K562 (cell line): Measurements from ENCODE around the gene GLCCI1. TPM values are rescaled to one million over a fixed set of nuclear protein-coding genes. Genes with fewer than 3 reads are reported as not detected.

Experiments used
- ATAC-seq: fragments of 200-7000 bp; cut with Tn5 transposase; 3 replicates; pipeline ENCODE4 v1.9.1; 2020; ENCODE audit warnings: moderate library complexity
- BruUV-seq: library from RNA; stranded (reverse); fragments of 400-500 nt; replicated peaks from 2 replicates; lab custom pipeline; 2021; lab: Mats Ljungman, UMichigan
- CTCF ChIA-PET: fragments of 300-600 bp; formaldehyde crosslinking; extraction: SDS; loops from one replicate; lab custom pipeline; 2021; ENCODE audit warnings: low intra/inter-chr PET ratio; lab: Yijun Ruan, JAX
- POLR2A ChIA-PET: fragments of 300-600, 350-650 bp; sonication (Branson Sonifier 250); formaldehyde crosslinking; extraction: SDS; loops from one replicate; lab custom pipeline; 2021; ENCODE audit warnings: antibody characterized with exemption, inconsistent platforms; lab: Yijun Ruan, JAX
- DNase-seq, 4 experiments: peaks; one replicate each; pipeline versions ENCODE4 v3.0.0 to v3.0.0-alpha.2; 2011 to 2018; ENCODE audit warnings: low spot score in 3 of 4, mixed read lengths in 3 of 4; ENCODE audit errors: extremely low read depth in 1 of 4
- FAIRE-seq: peaks from 2 replicates; lab custom pipeline; 2011; peaks lifted over from hg19 to GRCh38; lab: Jason Lieb, UNC
- H2AFZ ChIP-seq: 2 replicates; pipeline ENCODE4 v1.6.0; 2011; ENCODE audit warnings: low read depth, low read length, control low read depth, inconsistent platforms
- H3K27ac ChIP-seq: fragments of 200-600 bp; 3 replicates; pipeline ENCODE4 v1.8.0; 2011; ENCODE audit warnings: low read depth, mild to moderate bottlenecking, control low read depth, inconsistent platforms, low read length, moderate library complexity, mixed read lengths; ENCODE audit errors: extremely low read depth
- H3K27me3 ChIP-seq, 2 experiments: fragments of 300-600 bp in 1 of 2; 2 replicates in 1 of 2; 3 replicates in 1 of 2; pipeline versions ENCODE4 v1.6.0 to v1.8.0; 2011; ENCODE audit warnings: inconsistent platforms in 2 of 2, low read length in 2 of 2, mild to moderate bottlenecking in 1 of 2, mixed read lengths in 1 of 2, moderate library complexity in 1 of 2; ENCODE audit not compliant: control insufficient read depth in 2 of 2, insufficient read depth in 2 of 2
- H3K36me3 ChIP-seq: fragments of 300-600 bp; 3 replicates; pipeline ENCODE4 v1.8.0; 2011; ENCODE audit warnings: mild to moderate bottlenecking, low read length, inconsistent platforms; ENCODE audit not compliant: control insufficient read depth, insufficient read depth
- H3K4me1 ChIP-seq, 2 experiments: fragments of 200-600 bp in 1 of 2; replicated peaks in 1 of 2; 2 replicates in 1 of 2; 3 replicates in 1 of 2; pipeline versions ENCODE4 v1.5.1 to v1.8.0; 2011; ENCODE audit warnings: inconsistent platforms in 2 of 2, low read length in 2 of 2, mild to moderate bottlenecking in 1 of 2, mixed read lengths in 1 of 2, moderate library complexity in 1 of 2; ENCODE audit not compliant: control insufficient read depth in 2 of 2, insufficient read depth in 2 of 2
- H3K4me2 ChIP-seq: 2 replicates; pipeline ENCODE4 v1.6.1; 2011; ENCODE audit warnings: low read length, control low read depth, inconsistent platforms, mixed read lengths; ENCODE audit not compliant: insufficient read depth
- H3K4me3 ChIP-seq: fragments of 200-600 bp; sonication (generic), shearing (Covaris generic); 2 replicates; pipeline ENCODE4 v1.5.1; 2016; ENCODE audit warnings: control low read depth, inconsistent platforms
- H3K79me2 ChIP-seq: fragments of 200-600 bp; 3 replicates; pipeline ENCODE4 v1.8.0; 2011; ENCODE audit warnings: low read length, inconsistent platforms; ENCODE audit not compliant: control insufficient read depth, insufficient read depth
- H3K9ac ChIP-seq, 2 experiments: 2 replicates each; pipeline versions ENCODE4 v1.6.0 to v1.6.1; 2011; ENCODE audit warnings: low read depth in 2 of 2, low read length in 2 of 2, control low read depth in 1 of 2, inconsistent platforms in 1 of 2, mild to moderate bottlenecking in 1 of 2, mixed read lengths in 1 of 2; ENCODE audit not compliant: insufficient read depth in 1 of 2
- H3K9me1 ChIP-seq: one replicate; pipeline ENCODE4 v1.6.0; 2011; ENCODE audit warnings: inconsistent platforms, mild to moderate bottlenecking, low read length, moderate library complexity; ENCODE audit not compliant: control insufficient read depth, insufficient read depth
- H3K9me3 ChIP-seq: replicated peaks from 2 replicates; pipeline ENCODE4 v1.5.1; 2011; ENCODE audit warnings: low read depth, low read length, inconsistent platforms; ENCODE audit not compliant: control insufficient read depth, insufficient read depth
- H4K20me1 ChIP-seq: replicated peaks from 2 replicates; pipeline ENCODE4 v1.6.1; 2011; ENCODE audit warnings: low read length, inconsistent platforms, mixed read lengths; ENCODE audit not compliant: control insufficient read depth, insufficient read depth
- CEBPG ChIP-seq, 3 experiments: fragments of 200-800 bp in 1 of 3; sonication (Bioruptor generic) in 1 of 3; sonication (generic) in 1 of 3; formaldehyde crosslinking in 1 of 3; IDR thresholded peaks in 2 of 3; conservative IDR thresholded peaks in 1 of 3; 2 replicates each; pipeline versions ENCODE4 v1.6.1 to v1.8.0; 2016 to 2022; ENCODE audit warnings: missing compliant biosample characterization in 2 of 3, missing genetic modification characterization in 2 of 3, mild to moderate bottlenecking in 1 of 3, missing genetic modification reagents in 1 of 3
- TGIF2 ChIP-seq: sonication (generic); formaldehyde crosslinking; IDR thresholded peaks from 2 replicates; pipeline ENCODE4 v1.8.1; 2022; ENCODE audit warnings: mild to moderate bottlenecking, missing genetic modification reagents, moderate library complexity
- in situ Hi-C: fragments of 300-500 bp; cut with MboI; formaldehyde crosslinking; loops from 4 replicates; pipeline ENCODE4 v1.15.0; 2018; ENCODE audit warnings: inconsistent platforms, mixed read lengths
- intact Hi-C: fragments of 100-400 bp; cut with micrococcal nuclease; formaldehyde crosslinking; loops from 2 replicates; pipeline ENCODE4 v1.14.2; 2022
- polyA plus RNA-seq, 8 experiments: library from polyadenylated mRNA; depleted of rRNA in 4 of 8; stranded (reverse) in 5 of 8; unstranded in 3 of 8; fragments of >200 nt; fragmentation: Nextera tagmentation in 2 of 8; fragmentation: Illumina TruSeq in 1 of 8; extraction: Ambion mirVana in 2 of 8; extraction: Trizol in 1 of 8; gene quantifications; 2 replicates each; pipeline versions ENCODE4 v1.2.1 to v1.2.3, GENCODE V29; 2011 to 2014; ENCODE audit warnings: inconsistent platforms in 1 of 8, missing spikeins in 1 of 8
- total RNA-seq, 7 experiments: library from RNA; depleted of rRNA in 6 of 7; stranded (reverse); fragments of >200 nt in 6 of 7; fragmentation: Illumina TruSeq in 2 of 7; extraction: Trizol in 2 of 7; gene quantifications; 2 replicates each; pipeline versions ENCODE4 v1.2.1 to v1.2.3, GENCODE V29; 2011 to 2021; ENCODE audit warnings: low replicate concordance in 1 of 7
- TF ChIP-seq, protein P1 (sequence below): fragments of 250-450 bp; sonication (Bioruptor Pico); IDR thresholded peaks from 2 replicates; pipeline ENCODE4 v1.5.0; 2020; ENCODE audit warnings: mild to moderate bottlenecking, borderline replicate concordance

The GLCCI1 gene
- total and polyA plus RNA-seq, 9 of the 15 experiments (the other 6 are each of a cell fraction or from before 2014, with no cell fraction given): 2.7 to 11.9 (median 7.2) TPM

GRCh38 chr7:7921830-7922229, 46.8 kb upstream of the GLCCI1 start:
- no peaks in the 10 kb centered on the region for H3K79me2 ChIP-seq
- CTCF ChIA-PET: no interaction called here
- FAIRE-seq (no peak), DNase-seq (no peak), ATAC-seq (no peak)
- in situ Hi-C loops: no loop called here
- H3K27ac ChIP-seq: no peak overlapping the region
- H3K27me3 ChIP-seq: no peaks in the 10 kb centered on the region
- no peak overlapping the region for H2AFZ ChIP-seq
- no peaks in the 10 kb centered on the region for H3K9me1 ChIP-seq
- no peaks in the 10 kb centered on the region for H4K20me1 ChIP-seq
- no peak overlapping the region for H3K4me2 ChIP-seq
- H3K9ac ChIP-seq: no peak overlapping the region
- no TSS peak for BruUV-seq
- intact Hi-C loops: no loop called here
- no peaks in the 10 kb centered on the region for H3K9me3 ChIP-seq
- no peaks in the 10 kb centered on the region for H3K36me3 ChIP-seq
- no peak overlapping the region for H3K4me3 ChIP-seq
- TF ChIP-seq, protein P1, sequence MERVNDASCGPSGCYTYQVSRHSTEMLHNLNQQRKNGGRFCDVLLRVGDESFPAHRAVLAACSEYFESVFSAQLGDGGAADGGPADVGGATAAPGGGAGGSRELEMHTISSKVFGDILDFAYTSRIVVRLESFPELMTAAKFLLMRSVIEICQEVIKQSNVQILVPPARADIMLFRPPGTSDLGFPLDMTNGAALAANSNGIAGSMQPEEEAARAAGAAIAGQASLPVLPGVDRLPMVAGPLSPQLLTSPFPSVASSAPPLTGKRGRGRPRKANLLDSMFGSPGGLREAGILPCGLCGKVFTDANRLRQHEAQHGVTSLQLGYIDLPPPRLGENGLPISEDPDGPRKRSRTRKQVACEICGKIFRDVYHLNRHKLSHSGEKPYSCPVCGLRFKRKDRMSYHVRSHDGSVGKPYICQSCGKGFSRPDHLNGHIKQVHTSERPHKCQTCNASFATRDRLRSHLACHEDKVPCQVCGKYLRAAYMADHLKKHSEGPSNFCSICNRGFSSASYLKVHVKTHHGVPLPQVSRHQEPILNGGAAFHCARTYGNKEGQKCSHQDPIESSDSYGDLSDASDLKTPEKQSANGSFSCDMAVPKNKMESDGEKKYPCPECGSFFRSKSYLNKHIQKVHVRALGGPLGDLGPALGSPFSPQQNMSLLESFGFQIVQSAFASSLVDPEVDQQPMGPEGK (CRISPR knock-in tag): no peak
- TF ChIP-seq TGIF2: no peak
- TF ChIP-seq CEBPG (CRISPR knock-in tag; IDR thresholded peaks at IDR 0.05): no peak
- 0 out of 4 replicates have a peak, but pooled peaks of 1 of the 2 experiments have one; percentile 10 for TF ChIP-seq CEBPG (tag; conservative IDR thresholded peaks at IDR 0.05 in 1 of 2, IDR thresholded peaks at IDR 0.05 in 1 of 2)
- no peaks in the 10 kb centered on the region for H3K4me1 ChIP-seq
- POLR2A ChIA-PET: interaction anchor here (0.7 kb wide), 1 partner anchor 23 kb away, joined by 3 read pairs; no protein-coding TSS in a partner anchor
